ENCODE data around the gene F10. TPM values are rescaled to one million over a fixed set of nuclear protein-coding genes. Genes with fewer than 3 reads are reported as not detected.

The F10 gene
- total and polyA plus RNA-seq, 2 experiments from 2014 or later: 0.76 to 1.6 TPM

- Histone ChIP-seq H3K9me2 (ENCODE audit: insufficient read depth) (no peaks in the 10 kb centered on the region), H3K4me2 (no peak overlapping the region), H3K36me3 (ENCODE audit: insufficient read depth) (no peaks in the 10 kb centered on the region), H3K79me2 (replicated peaks; ENCODE audit: insufficient read depth) (no peaks in the 10 kb centered on the region), H3K27me3 (ENCODE audit: insufficient read depth) (no peaks in the 10 kb centered on the region), H2AFZ (no peak overlapping the region), H3K27ac (ENCODE audit: low read depth) (no peak overlapping the region), H4K20me1 (replicated peaks; ENCODE audit: insufficient read depth) (no peaks in the 10 kb centered on the region), H3F3A (replicated peaks; ENCODE audit: low read depth) (no peaks in the 10 kb centered on the region), H3K4me1 (ENCODE audit: insufficient read depth) (peaks cover 9% of the 10 kb centered on the region), H3K4me3 (no peak overlapping the region)
- Mint-ChIP-seq H3K36me3 (ENCODE audit: low read depth) (no peaks in the 10 kb centered on the region), H3K27me3 (ENCODE audit: insufficient read depth, low read depth, poor library complexity) (no peaks in the 10 kb centered on the region), H3K4me1 (peaks cover 14% of the 10 kb centered on the region), H3K9me3 (no peaks in the 10 kb centered on the region), H3K27ac (no peak overlapping the region), H3K4me3 (no peak overlapping the region)
- no peak for DNase-seq (ENCODE audit: low spot score)
- no peak for TF ChIP-seq EZH2phosphoT487 (IDR thresholded peaks at IDR 0.05; ENCODE audit: unreplicated experiment)
- TF ChIP-seq STAT1 (IDR thresholded peaks at IDR 0.05; ENCODE audit: unreplicated experiment): no peak
- TF ChIP-seq JUNB (IDR thresholded peaks at IDR 0.05; ENCODE audit: unreplicated experiment): no peak
- no peak for TF ChIP-seq ZNF331 (CRISPR knock-in tag; IDR thresholded peaks at IDR 0.05; ENCODE audit: low read depth)
- TF ChIP-seq CREB1 (CRISPR knock-in tag; IDR thresholded peaks at IDR 0.05; ENCODE audit: low read depth): no peak
- no peak for TF ChIP-seq EZH2 (IDR thresholded peaks at IDR 0.05; ENCODE audit: low read depth, unreplicated experiment)
- TF ChIP-seq, protein P1, sequence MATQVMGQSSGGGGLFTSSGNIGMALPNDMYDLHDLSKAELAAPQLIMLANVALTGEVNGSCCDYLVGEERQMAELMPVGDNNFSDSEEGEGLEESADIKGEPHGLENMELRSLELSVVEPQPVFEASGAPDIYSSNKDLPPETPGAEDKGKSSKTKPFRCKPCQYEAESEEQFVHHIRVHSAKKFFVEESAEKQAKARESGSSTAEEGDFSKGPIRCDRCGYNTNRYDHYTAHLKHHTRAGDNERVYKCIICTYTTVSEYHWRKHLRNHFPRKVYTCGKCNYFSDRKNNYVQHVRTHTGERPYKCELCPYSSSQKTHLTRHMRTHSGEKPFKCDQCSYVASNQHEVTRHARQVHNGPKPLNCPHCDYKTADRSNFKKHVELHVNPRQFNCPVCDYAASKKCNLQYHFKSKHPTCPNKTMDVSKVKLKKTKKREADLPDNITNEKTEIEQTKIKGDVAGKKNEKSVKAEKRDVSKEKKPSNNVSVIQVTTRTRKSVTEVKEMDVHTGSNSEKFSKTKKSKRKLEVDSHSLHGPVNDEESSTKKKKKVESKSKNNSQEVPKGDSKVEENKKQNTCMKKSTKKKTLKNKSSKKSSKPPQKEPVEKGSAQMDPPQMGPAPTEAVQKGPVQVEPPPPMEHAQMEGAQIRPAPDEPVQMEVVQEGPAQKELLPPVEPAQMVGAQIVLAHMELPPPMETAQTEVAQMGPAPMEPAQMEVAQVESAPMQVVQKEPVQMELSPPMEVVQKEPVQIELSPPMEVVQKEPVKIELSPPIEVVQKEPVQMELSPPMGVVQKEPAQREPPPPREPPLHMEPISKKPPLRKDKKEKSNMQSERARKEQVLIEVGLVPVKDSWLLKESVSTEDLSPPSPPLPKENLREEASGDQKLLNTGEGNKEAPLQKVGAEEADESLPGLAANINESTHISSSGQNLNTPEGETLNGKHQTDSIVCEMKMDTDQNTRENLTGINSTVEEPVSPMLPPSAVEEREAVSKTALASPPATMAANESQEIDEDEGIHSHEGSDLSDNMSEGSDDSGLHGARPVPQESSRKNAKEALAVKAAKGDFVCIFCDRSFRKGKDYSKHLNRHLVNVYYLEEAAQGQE (IDR thresholded peaks at IDR 0.05; ENCODE audit: unreplicated experiment): no peak
- no peak for TF ChIP-seq POLR2AphosphoS5 (IDR thresholded peaks at IDR 0.05; ENCODE audit: low read depth)
- TF ChIP-seq ZNF114 (CRISPR knock-in tag; IDR thresholded peaks at IDR 0.05): no peak
- no peak for TF ChIP-seq ETS1 (IDR thresholded peaks at IDR 0.05)
- no peak for TF ChIP-seq CTCF (conservative IDR thresholded peaks at IDR 0.05; ENCODE audit: low read depth in 2 of 2)
- TF ChIP-seq, protein P2, sequence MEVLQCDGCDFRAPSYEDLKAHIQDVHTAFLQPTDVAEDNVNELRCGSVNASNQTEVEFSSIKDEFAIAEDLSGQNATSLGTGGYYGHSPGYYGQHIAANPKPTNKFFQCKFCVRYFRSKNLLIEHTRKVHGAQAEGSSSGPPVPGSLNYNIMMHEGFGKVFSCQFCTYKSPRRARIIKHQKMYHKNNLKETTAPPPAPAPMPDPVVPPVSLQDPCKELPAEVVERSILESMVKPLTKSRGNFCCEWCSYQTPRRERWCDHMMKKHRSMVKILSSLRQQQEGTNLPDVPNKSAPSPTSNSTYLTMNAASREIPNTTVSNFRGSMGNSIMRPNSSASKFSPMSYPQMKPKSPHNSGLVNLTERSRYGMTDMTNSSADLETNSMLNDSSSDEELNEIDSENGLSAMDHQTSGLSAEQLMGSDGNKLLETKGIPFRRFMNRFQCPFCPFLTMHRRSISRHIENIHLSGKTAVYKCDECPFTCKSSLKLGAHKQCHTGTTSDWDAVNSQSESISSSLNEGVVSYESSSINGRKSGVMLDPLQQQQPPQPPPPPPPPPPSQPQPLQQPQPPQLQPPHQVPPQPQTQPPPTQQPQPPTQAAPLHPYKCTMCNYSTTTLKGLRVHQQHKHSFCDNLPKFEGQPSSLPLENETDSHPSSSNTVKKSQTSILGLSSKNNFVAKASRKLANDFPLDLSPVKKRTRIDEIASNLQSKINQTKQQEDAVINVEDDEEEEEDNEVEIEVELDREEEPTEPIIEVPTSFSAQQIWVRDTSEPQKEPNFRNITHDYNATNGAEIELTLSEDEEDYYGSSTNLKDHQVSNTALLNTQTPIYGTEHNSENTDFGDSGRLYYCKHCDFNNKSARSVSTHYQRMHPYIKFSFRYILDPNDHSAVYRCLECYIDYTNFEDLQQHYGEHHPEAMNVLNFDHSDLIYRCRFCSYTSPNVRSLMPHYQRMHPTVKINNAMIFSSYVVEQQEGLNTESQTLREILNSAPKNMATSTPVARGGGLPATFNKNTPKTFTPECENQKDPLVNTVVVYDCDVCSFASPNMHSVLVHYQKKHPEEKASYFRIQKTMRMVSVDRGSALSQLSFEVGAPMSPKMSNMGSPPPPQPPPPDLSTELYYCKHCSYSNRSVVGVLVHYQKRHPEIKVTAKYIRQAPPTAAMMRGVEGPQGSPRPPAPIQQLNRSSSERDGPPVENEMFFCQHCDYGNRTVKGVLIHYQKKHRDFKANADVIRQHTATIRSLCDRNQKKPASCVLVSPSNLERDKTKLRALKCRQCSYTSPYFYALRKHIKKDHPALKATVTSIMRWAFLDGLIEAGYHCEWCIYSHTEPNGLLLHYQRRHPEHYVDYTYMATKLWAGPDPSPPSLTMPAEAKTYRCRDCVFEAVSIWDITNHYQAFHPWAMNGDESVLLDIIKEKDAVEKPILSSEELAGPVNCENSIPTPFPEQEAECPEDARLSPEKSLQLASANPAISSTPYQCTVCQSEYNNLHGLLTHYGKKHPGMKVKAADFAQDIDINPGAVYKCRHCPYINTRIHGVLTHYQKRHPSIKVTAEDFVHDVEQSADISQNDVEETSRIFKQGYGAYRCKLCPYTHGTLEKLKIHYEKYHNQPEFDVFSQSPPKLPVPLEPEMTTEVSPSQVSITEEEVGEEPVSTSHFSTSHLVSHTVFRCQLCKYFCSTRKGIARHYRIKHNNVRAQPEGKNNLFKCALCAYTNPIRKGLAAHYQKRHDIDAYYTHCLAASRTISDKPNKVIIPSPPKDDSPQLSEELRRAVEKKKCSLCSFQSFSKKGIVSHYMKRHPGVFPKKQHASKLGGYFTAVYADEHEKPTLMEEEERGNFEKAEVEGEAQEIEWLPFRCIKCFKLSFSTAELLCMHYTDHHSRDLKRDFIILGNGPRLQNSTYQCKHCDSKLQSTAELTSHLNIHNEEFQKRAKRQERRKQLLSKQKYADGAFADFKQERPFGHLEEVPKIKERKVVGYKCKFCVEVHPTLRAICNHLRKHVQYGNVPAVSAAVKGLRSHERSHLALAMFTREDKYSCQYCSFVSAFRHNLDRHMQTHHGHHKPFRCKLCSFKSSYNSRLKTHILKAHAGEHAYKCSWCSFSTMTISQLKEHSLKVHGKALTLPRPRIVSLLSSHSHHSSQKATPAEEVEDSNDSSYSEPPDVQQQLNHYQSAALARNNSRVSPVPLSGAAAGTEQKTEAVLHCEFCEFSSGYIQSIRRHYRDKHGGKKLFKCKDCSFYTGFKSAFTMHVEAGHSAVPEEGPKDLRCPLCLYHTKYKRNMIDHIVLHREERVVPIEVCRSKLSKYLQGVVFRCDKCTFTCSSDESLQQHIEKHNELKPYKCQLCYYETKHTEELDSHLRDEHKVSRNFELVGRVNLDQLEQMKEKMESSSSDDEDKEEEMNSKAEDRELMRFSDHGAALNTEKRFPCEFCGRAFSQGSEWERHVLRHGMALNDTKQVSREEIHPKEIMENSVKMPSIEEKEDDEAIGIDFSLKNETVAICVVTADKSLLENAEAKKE (CRISPR knock-in tag; IDR thresholded peaks at IDR 0.05): no peak; the same call in 1 of the 2 replicates
- TF ChIP-seq NANOG (IDR thresholded peaks at IDR 0.05; ENCODE audit: borderline replicate concordance): no peak
- ATAC-seq: peak; percentile 83
Measured at GRCh38 chr13:113137691-113138298, 15.2 kb downstream of the F10 start.

All from GM23338 (cell line).